Loucy (cell line): ENCODE data around the gene SLC1A5.

Experiments
- EZH2phosphoT487 ChIP-seq: fragments of 200-600 bp; IDR thresholded peaks from 2 replicates; pipeline ENCODE4 v1.6.1; 2018; ENCODE audit warnings: antibody characterized with exemption, mild to moderate bottlenecking, moderate library complexity, borderline replicate concordance
- TF ChIP-seq, protein P1 (sequence below): fragments of 200-600 bp; sonication (generic); conservative IDR thresholded peaks from 2 replicates; pipeline ENCODE4 v1.5.1; 2014; ENCODE audit warnings: mild to moderate bottlenecking, antibody characterized with exemption, low read length

DNA sequence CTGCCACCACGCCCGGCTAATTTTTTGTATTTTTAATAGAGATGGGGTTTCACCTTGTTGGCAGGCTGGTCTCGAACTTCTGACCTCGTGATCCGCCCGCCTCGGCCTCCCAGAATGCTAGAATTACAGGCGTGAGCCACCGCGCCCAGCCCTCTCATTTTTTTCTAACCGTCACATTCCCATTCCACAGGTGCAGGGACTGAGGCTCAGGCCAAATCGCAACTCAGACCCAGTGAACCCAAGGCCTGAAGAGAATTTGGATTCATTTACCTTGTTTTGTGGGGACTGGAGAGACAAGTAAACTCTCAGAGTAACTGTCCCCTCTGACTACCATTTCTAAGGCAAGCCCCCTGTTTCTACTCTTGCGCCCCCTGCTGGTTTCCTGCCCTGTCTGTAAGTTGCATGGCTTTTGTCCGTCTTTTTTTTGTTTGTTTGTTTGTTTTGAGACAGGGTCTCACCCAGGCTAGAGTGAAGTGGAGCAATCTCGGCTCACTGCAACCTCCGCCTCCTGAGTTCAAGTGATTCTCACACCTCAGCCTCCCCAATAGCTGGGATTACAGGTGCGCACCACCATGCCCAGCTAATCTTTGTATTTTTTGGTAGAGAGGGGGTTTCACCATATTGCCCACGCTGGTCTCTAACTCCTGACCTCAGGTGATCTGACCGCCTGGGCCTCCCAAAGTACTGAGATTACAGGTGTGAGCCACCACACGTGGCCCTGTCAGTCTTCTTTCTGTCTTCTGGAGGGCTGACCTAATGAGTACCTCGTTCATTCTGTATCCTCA, 39.9 kb downstream of the SLC1A5 start:
- TF ChIP-seq, protein P1, sequence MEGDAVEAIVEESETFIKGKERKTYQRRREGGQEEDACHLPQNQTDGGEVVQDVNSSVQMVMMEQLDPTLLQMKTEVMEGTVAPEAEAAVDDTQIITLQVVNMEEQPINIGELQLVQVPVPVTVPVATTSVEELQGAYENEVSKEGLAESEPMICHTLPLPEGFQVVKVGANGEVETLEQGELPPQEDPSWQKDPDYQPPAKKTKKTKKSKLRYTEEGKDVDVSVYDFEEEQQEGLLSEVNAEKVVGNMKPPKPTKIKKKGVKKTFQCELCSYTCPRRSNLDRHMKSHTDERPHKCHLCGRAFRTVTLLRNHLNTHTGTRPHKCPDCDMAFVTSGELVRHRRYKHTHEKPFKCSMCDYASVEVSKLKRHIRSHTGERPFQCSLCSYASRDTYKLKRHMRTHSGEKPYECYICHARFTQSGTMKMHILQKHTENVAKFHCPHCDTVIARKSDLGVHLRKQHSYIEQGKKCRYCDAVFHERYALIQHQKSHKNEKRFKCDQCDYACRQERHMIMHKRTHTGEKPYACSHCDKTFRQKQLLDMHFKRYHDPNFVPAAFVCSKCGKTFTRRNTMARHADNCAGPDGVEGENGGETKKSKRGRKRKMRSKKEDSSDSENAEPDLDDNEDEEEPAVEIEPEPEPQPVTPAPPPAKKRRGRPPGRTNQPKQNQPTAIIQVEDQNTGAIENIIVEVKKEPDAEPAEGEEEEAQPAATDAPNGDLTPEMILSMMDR: peak; percentile 87
- TF ChIP-seq EZH2phosphoT487: no peak
